Central memory CD8-positive, alpha-beta T cell (primary cell): Measurements from ENCODE around the gene PGM1.
"Not testable (repeated sequence)": the region's sequence is repeated elsewhere in the genome, so short reads cannot be mapped to it uniquely, and the experiment has no call there.

Source experiments
- ATAC-seq: fragments of 150-1000 bp; cut with Tn5 transposase; replicated peaks from 2 replicates; pipeline ENCODE4 v1.10.0; 2022; ENCODE audit warnings: mild to moderate bottlenecking, moderate FRiP score, moderate number of reproducible peaks; ENCODE audit not compliant: poor library complexity, severe bottlenecking; ENCODE audit errors: extremely low read depth
- DNase-seq, 2 donors: peaks; one replicate each; pipeline ENCODE4 v3.0.0; 2021; ENCODE audit warnings: low spot score in 2 of 2
- H3K27ac Mint-ChIP-seq: one replicate; pipeline ENCODE4 v1.8.0; 2022; ENCODE audit warnings: low read depth, mild to moderate bottlenecking, moderate library complexity, mixed read lengths
- H3K27me3 Mint-ChIP-seq: one replicate; pipeline ENCODE4 v1.8.0; 2022; ENCODE audit warnings: mixed read lengths
- H3K36me3 Mint-ChIP-seq: one replicate; pipeline ENCODE4 v1.8.0; 2022; ENCODE audit warnings: mild to moderate bottlenecking, moderate library complexity, mixed read lengths; ENCODE audit not compliant: insufficient read depth
- H3K4me1 Mint-ChIP-seq: one replicate; pipeline ENCODE4 v1.8.0; 2022; ENCODE audit warnings: mixed read lengths
- H3K4me3 Mint-ChIP-seq: one replicate; pipeline ENCODE4 v1.8.0; 2022; ENCODE audit warnings: mild to moderate bottlenecking, moderate library complexity, mixed read lengths
- H3K9me3 Mint-ChIP-seq: one replicate; pipeline ENCODE4 v1.8.0; 2022; ENCODE audit warnings: mixed read lengths

PGM1 gene

DNA sequence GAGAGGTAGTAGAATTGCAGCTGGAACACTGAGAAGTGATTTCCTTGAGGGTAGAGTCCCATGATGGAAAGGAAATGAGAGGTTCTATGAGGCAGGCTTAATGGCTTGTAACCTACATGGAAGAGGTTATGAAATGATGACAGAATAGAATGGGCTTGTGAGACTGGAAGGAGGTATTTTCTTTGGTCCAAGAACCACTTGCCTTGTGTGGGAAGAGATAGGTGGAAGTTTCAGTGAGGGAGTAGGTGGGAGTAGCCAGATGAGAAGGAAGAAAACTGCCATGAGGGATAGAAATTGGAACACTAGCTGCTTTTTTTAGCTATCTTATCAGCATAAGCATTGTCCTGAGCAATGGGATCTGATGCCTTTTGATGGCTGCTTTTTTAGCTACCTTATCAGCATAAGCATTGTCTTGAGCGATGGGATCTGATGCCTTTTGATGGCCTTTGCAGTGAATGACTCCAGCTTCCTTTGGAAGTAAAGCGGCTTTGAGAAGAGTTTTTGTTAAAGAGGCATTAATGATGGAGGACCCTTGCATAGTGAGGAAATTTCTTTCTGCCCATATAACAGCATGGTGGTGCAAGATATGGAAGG lies 18.9 kb upstream of the PGM1 start:
- not testable (repeated sequence) for ATAC-seq, H3K9me3 Mint-ChIP-seq, H3K4me3 Mint-ChIP-seq, H3K27ac Mint-ChIP-seq, H3K27me3 Mint-ChIP-seq, H3K4me1 Mint-ChIP-seq, DNase-seq, H3K36me3 Mint-ChIP-seq

- H3K4me3 Mint-ChIP-seq, result no peak overlapping the region
- DNase-seq, result no peak
- H3K9me3 Mint-ChIP-seq, result no peaks in the 10 kb centered on the region
Observed at GRCh38 chr1:63575340-63575826, 17.8 kb upstream of the PGM1 start.

DNA sequence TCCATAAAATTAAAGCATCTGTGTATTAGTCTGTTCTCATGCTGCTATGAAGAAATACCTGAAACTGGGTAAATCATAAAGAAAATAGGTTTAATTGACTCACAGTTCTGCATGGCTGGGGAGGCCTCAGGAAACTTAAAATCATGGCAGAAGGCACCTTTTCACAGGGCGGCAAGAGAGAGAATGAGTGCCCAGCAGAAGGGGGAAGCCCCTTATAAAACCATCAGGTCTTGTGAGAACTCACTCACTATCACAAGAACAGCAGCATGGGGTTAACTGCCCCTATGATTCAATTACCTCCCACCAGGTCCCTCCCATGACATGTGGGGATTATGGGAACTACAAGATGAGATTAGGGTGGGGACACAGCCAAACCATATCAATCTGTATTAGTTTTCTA lies 6.9 kb upstream of the PGM1 start:
- not testable (repeated sequence) for H3K4me1 Mint-ChIP-seq, DNase-seq, H3K27ac Mint-ChIP-seq, H3K27me3 Mint-ChIP-seq, H3K36me3 Mint-ChIP-seq, ATAC-seq, H3K4me3 Mint-ChIP-seq, H3K9me3 Mint-ChIP-seq

More at GRCh38 chr1:63575340-63575826, 17.8 kb upstream of the PGM1 start:
- H3K27me3 Mint-ChIP-seq, result no peaks in the 10 kb centered on the region
- no peak for ATAC-seq
- H3K4me1 Mint-ChIP-seq, result no peaks in the 10 kb centered on the region
- no peaks in the 10 kb centered on the region for H3K36me3 Mint-ChIP-seq
- no peak overlapping the region for H3K27ac Mint-ChIP-seq

GRCh38 chr1:63590166-63590560 lies 3.0 kb upstream of the PGM1 start:
- Mint-ChIP-seq H3K4me1 (peaks cover 32% of the 10 kb centered on the region), H3K36me3 (peaks cover 10% of the 10 kb centered on the region), H3K9me3 (no peaks in the 10 kb centered on the region), H3K4me3 (no peak overlapping the region), H3K27me3 (no peaks in the 10 kb centered on the region), H3K27ac (no peak overlapping the region)
- ATAC-seq (no peak), DNase-seq (no peak)

GRCh38 chr1:63592536-63593302 lies 492 bp upstream of the PGM1 start:
- H3K27ac Mint-ChIP-seq, result peak overlapping the region; percentile 95
- H3K27me3 Mint-ChIP-seq, result no peaks in the 10 kb centered on the region
- H3K9me3 Mint-ChIP-seq, result no peaks in the 10 kb centered on the region
- ATAC-seq, result no peak
- peaks cover 10% of the 10 kb centered on the region for H3K36me3 Mint-ChIP-seq
- peaks cover 45% of the 10 kb centered on the region for H3K4me1 Mint-ChIP-seq
- peak overlapping the region; percentile 98 for H3K4me3 Mint-ChIP-seq
- DNase-seq, result no peak

GRCh38 chr1:63593886-63594605 lies 835 bp downstream of the PGM1 start:
- H3K27me3 Mint-ChIP-seq, result no peaks in the 10 kb centered on the region
- H3K27ac Mint-ChIP-seq, result peak overlapping the region; percentile 95
- peak; percentile 66 for ATAC-seq
- no peaks in the 10 kb centered on the region for H3K9me3 Mint-ChIP-seq
- H3K4me1 Mint-ChIP-seq, result peaks cover 39% of the 10 kb centered on the region
- peaks cover 10% of the 10 kb centered on the region for H3K36me3 Mint-ChIP-seq
- peak; percentile 56 to 61 for DNase-seq
- peak overlapping the region; percentile 98 for H3K4me3 Mint-ChIP-seq

- Mint-ChIP-seq H3K9me3 (no peaks in the 10 kb centered on the region), H3K4me1 (peaks cover 44% of the 10 kb centered on the region), H3K4me3 (no peak overlapping the region), H3K27me3 (no peaks in the 10 kb centered on the region), H3K27ac (no peak overlapping the region), H3K36me3 (peaks cover 10% of the 10 kb centered on the region)
- DNase-seq (no peak), ATAC-seq (no peak)
Observed at GRCh38 chr1:63595435-63595834, 2.2 kb downstream of the PGM1 start.

DNA sequence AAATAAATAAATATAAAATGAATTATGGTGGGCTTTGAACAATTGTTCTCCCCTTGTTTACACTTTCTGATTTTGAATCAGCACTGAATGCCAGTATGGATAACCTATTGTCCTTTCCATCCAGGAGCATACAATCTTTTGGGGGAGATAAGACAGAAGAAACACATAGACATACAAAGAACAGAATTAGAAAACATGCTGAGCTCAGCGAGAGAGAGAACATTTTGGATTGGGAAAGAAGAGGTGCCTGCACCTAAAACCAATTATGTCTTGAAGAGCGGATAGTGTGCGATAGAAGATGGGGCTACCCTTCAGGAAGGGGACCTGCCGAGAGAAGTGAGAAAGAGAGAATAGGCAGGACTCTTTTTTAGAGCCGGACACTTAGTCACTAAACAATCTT lies 6.6 kb downstream of the PGM1 start:
- no peaks in the 10 kb centered on the region for H3K9me3 Mint-ChIP-seq
- no peak for ATAC-seq
- H3K4me3 Mint-ChIP-seq, result no peak overlapping the region
- no peaks in the 10 kb centered on the region for H3K36me3 Mint-ChIP-seq
- H3K27ac Mint-ChIP-seq, result no peak overlapping the region
- peaks cover 38% of the 10 kb centered on the region for H3K4me1 Mint-ChIP-seq
- no peak for DNase-seq
- no peaks in the 10 kb centered on the region for H3K27me3 Mint-ChIP-seq

GRCh38 chr1:63600248-63600647 lies 7.0 kb downstream of the PGM1 start:
- Mint-ChIP-seq H3K4me3 (no peak overlapping the region), H3K27me3 (no peaks in the 10 kb centered on the region), H3K27ac (no peak overlapping the region), H3K4me1 (peaks cover 37% of the 10 kb centered on the region), H3K9me3 (no peaks in the 10 kb centered on the region), H3K36me3 (peaks cover 1% of the 10 kb centered on the region)
- no peak for ATAC-seq
- DNase-seq, result no peak

DNA sequence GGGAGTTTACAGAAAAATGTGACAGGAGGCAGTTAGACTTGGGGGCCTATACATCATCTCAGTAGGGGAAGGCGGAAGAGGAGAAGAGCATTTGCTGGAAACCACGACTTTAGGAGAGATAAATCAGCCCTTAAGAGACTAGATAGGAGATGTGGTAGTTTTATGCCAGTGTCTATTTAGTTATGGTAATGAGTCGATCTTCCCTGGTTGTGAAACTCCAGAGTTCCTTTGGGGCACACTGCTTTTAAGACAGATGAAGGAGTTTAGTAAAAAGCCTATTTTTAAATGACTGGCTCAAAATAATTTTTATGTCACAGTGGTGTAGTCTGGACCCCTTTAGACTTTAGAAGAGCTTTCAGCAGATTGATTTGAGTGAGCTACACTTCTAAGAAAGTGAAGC lies 7.8 kb downstream of the PGM1 start:
- Mint-ChIP-seq H3K4me3 (no peak overlapping the region), H3K4me1 (peaks cover 29% of the 10 kb centered on the region), H3K27ac (no peak overlapping the region), H3K9me3 (no peaks in the 10 kb centered on the region), H3K36me3 (peaks cover 1% of the 10 kb centered on the region), H3K27me3 (no peaks in the 10 kb centered on the region)
- ATAC-seq (no peak), DNase-seq (no peak)

GRCh38 chr1:63601463-63601862 lies 8.3 kb downstream of the PGM1 start:
- no peak for ATAC-seq
- no peak for DNase-seq
- Mint-ChIP-seq H3K27me3 (no peaks in the 10 kb centered on the region), H3K4me3 (no peak overlapping the region), H3K27ac (no peak overlapping the region), H3K9me3 (no peaks in the 10 kb centered on the region), H3K36me3 (peaks cover 1% of the 10 kb centered on the region), H3K4me1 (peaks cover 25% of the 10 kb centered on the region)

DNA sequence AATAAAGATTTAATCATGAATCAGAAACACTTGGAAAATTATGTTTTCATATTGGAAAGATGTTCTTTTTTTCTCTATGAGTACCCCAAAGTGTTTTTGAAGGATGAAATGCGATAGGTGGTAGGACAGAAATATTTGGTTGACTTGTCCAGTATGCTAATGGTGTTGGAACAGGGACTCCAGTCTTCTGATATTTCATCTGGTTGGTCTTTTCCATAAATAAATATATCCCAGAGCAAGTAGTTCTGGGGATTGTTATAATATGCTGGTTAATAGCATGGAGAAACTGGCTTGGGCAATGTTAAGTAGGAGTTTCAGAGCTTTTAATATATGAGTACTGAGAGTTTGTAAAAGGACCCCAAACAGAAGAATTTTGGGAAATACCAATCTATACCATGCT lies 8.7 kb downstream of the PGM1 start:
- DNase-seq (no peak), ATAC-seq (no peak)
- Mint-ChIP-seq H3K27ac (no peak overlapping the region), H3K4me1 (peaks cover 25% of the 10 kb centered on the region), H3K36me3 (peaks cover 1% of the 10 kb centered on the region), H3K4me3 (no peak overlapping the region), H3K27me3 (no peaks in the 10 kb centered on the region), H3K9me3 (no peaks in the 10 kb centered on the region)

DNA sequence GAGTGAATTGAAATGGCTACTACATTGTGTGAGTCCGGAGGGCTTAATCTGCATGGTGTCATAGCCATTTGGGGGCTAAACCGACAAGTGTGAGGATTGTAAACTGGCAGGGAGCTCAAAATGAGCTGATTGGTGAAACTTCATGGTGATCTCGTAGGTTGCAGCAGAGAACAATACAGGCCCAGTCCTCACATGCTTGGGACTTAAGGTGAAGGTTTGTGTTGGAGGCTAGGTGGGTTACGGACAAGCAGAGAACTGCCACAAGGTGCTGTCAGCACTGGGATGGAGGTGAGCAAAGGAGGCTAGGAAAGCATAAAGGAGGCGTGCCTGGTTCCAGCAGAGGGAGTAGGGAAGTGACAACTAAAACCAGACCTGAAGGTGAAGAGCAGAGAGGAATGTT lies 9.4 kb downstream of the PGM1 start:
- DNase-seq (no peak), ATAC-seq (no peak)
- Mint-ChIP-seq H3K4me1 (peaks cover 25% of the 10 kb centered on the region), H3K27me3 (no peaks in the 10 kb centered on the region), H3K4me3 (no peak overlapping the region), H3K27ac (peak overlapping the region; percentile 7), H3K9me3 (no peaks in the 10 kb centered on the region), H3K36me3 (peaks cover 1% of the 10 kb centered on the region)
